Activated CD4-positive, alpha-beta T cell treated with anti-CD3 and anti-CD28 coated beads for 36 hours (primary cell): ENCODE measurements around the gene TTLL11. TPM values are rescaled to one million over a fixed set of nuclear protein-coding genes. Genes with fewer than 3 reads are reported as not detected.

Source experiments
- ATAC-seq: fragments of 200-7000 bp; cut with Tn5 transposase; one replicate; pipeline ENCODE4 v1.10.0; 2021; ENCODE audit warnings: mild to moderate bottlenecking, moderate library complexity
- CTCF ChIA-PET: fragments of 350-600 bp; sonication (Branson Sonifier 250); formaldehyde crosslinking; loops from one replicate; lab custom pipeline; 2021; ENCODE audit warnings: antibody characterized with exemption; lab: Charles Lee
- POLR2A ChIA-PET: fragments of 350-600 bp; sonication (Branson Sonifier 250); formaldehyde crosslinking; loops from one replicate; lab custom pipeline; 2021; ENCODE audit warnings: antibody characterized with exemption, inconsistent platforms; lab: Charles Lee
- DNase-seq: peaks from one replicate; pipeline ENCODE4 v3.0.0-alpha.2; 2020
- H3K27ac Mint-ChIP-seq: one replicate; pipeline ENCODE4 v1.8.0; 2021; ENCODE audit warnings: mixed read lengths
- H3K27me3 Mint-ChIP-seq: one replicate; pipeline ENCODE4 v1.8.0; 2021; ENCODE audit warnings: mixed read lengths
- H3K36me3 Mint-ChIP-seq: one replicate; pipeline ENCODE4 v1.8.0; 2021; ENCODE audit warnings: low read depth, mixed read lengths
- H3K4me1 Mint-ChIP-seq: one replicate; pipeline ENCODE4 v1.8.0; 2021; ENCODE audit warnings: mixed read lengths
- H3K4me3 Mint-ChIP-seq: one replicate; pipeline ENCODE4 v1.8.0; 2021; ENCODE audit warnings: mild to moderate bottlenecking, moderate library complexity, mixed read lengths
- H3K9me3 Mint-ChIP-seq: one replicate; pipeline ENCODE4 v1.8.0; 2021; ENCODE audit warnings: low read depth, mixed read lengths
- intact Hi-C, 2 experiments: fragments of 100-400 bp; cut with DNase I in 1 of 2; cut with micrococcal nuclease in 1 of 2; formaldehyde crosslinking; loops; one replicate each; pipeline versions ENCODE4 v1.14.2 to v1.15.1; 2022 to 2024; cut with DNase I, micrococcal nuclease
- total RNA-seq, 2 experiments: library from RNA; stranded (reverse); gene quantifications; one replicate each; pipeline ENCODE4 v1.2.3, GENCODE V29; 2021

The TTLL11 gene
- total RNA-seq, 2 experiments from 2014 or later = 1.3 to 1.8 TPM

- DNase-seq = no peak
- Mint-ChIP-seq H3K4me1 (peaks cover 13% of the 10 kb centered on the region), H3K9me3 (peaks cover under 1% of the 10 kb centered on the region), H3K27me3 (no peaks in the 10 kb centered on the region), H3K4me3 (no peak overlapping the region), H3K27ac (no peak overlapping the region), H3K36me3 (peaks cover 4% of the 10 kb centered on the region)
- ATAC-seq = no peak
- ChIA-PET CTCF (interaction anchor here (0.5 kb wide), 1 partner anchor 461 kb away, joined by 6 read pairs; no protein-coding TSS in a partner anchor), POLR2A (no interaction called here)
- intact Hi-C loops = loop anchor here in 1 of 2 experiments (10.0 kb wide), 1 partner anchor 156 kb away; no protein-coding TSS in a partner anchor
Measured at GRCh38 chr9:121838746-121839669, 254.1 kb downstream of the TTLL11 start.

- CTCF ChIA-PET = interaction anchor here (0.6 kb wide), 1 partner anchor 34 kb away, joined by 3 read pairs; no protein-coding TSS in a partner anchor
- intact Hi-C loops = loop anchor here in 1 of 2 experiments (10.0 kb wide), 1 partner anchor 157 kb away; no protein-coding TSS in a partner anchor
- no peaks in the 10 kb centered on the region for H3K27me3 Mint-ChIP-seq
- POLR2A ChIA-PET = no interaction called here
- H3K4me1 Mint-ChIP-seq = peaks cover 13% of the 10 kb centered on the region
- H3K9me3 Mint-ChIP-seq = no peaks in the 10 kb centered on the region
- H3K4me3 Mint-ChIP-seq = no peak overlapping the region
- peaks cover 4% of the 10 kb centered on the region for H3K36me3 Mint-ChIP-seq
- DNase-seq = no peak
- ATAC-seq = no peak
- no peak overlapping the region for H3K27ac Mint-ChIP-seq
Measured at GRCh38 chr9:121837113-121837961, 255.8 kb downstream of the TTLL11 start.

- ChIA-PET CTCF (no interaction called here), POLR2A (no interaction called here)
- intact Hi-C loops = loop anchor here in 1 of 2 experiments (10.0 kb wide), 1 partner anchor 158 kb away; no protein-coding TSS in a partner anchor
- no peaks in the 10 kb centered on the region for H3K9me3 Mint-ChIP-seq
- no peaks in the 10 kb centered on the region for H3K27me3 Mint-ChIP-seq
- no peak overlapping the region for H3K4me3 Mint-ChIP-seq
- DNase-seq = no peak
- peaks cover 10% of the 10 kb centered on the region for H3K4me1 Mint-ChIP-seq
- H3K36me3 Mint-ChIP-seq = peaks cover 4% of the 10 kb centered on the region
- H3K27ac Mint-ChIP-seq = no peak overlapping the region
- ATAC-seq = no peak
Measured at GRCh38 chr9:121836366-121836885, 256.7 kb downstream of the TTLL11 start.

- H3K36me3 Mint-ChIP-seq = peaks cover 1% of the 10 kb centered on the region
- H3K27me3 Mint-ChIP-seq = no peaks in the 10 kb centered on the region
- DNase-seq = no peak
- H3K4me1 Mint-ChIP-seq = peaks cover 4% of the 10 kb centered on the region
- intact Hi-C loops = loop anchor here in 1 of 2 experiments (10.0 kb wide), 1 partner anchor 159 kb away; no protein-coding TSS in a partner anchor
- ChIA-PET POLR2A (no interaction called here), CTCF (no interaction called here)
- H3K4me3 Mint-ChIP-seq = no peak overlapping the region
- no peak for ATAC-seq
- H3K9me3 Mint-ChIP-seq = no peaks in the 10 kb centered on the region
- no peak overlapping the region for H3K27ac Mint-ChIP-seq
Measured at GRCh38 chr9:121835587-121836365, 257.3 kb downstream of the TTLL11 start.

- H3K4me1 Mint-ChIP-seq = no peaks in the 10 kb centered on the region
- no peak for ATAC-seq
- H3K27me3 Mint-ChIP-seq = no peaks in the 10 kb centered on the region
- H3K9me3 Mint-ChIP-seq = no peaks in the 10 kb centered on the region
- no peaks in the 10 kb centered on the region for H3K36me3 Mint-ChIP-seq
- DNase-seq = no peak
- ChIA-PET POLR2A (no interaction called here), CTCF (interaction anchor here (1.7 kb wide), 1 partner anchor 10 kb away, joined by 4 read pairs; no protein-coding TSS in a partner anchor)
- no peak overlapping the region for H3K4me3 Mint-ChIP-seq
- no peak overlapping the region for H3K27ac Mint-ChIP-seq
- intact Hi-C loops = loop anchor here in 1 of 2 experiments (10.0 kb wide), 1 partner anchor 162 kb away; no protein-coding TSS in a partner anchor
Measured at GRCh38 chr9:121833061-121833460, 260.0 kb downstream of the TTLL11 start.

- CTCF ChIA-PET = no interaction called here
- no peaks in the 10 kb centered on the region for H3K9me3 Mint-ChIP-seq
- no peak for ATAC-seq
- no peak overlapping the region for H3K4me3 Mint-ChIP-seq
- DNase-seq = no peak
- no peaks in the 10 kb centered on the region for H3K4me1 Mint-ChIP-seq
- H3K27me3 Mint-ChIP-seq = no peaks in the 10 kb centered on the region
- intact Hi-C loops = loop anchor here in 1 of 2 experiments (10.0 kb wide), 1 partner anchor 163 kb away; no protein-coding TSS in a partner anchor
- H3K27ac Mint-ChIP-seq = no peak overlapping the region
- H3K36me3 Mint-ChIP-seq = no peaks in the 10 kb centered on the region
- POLR2A ChIA-PET = no interaction called here
Measured at GRCh38 chr9:121831869-121832268, 261.2 kb downstream of the TTLL11 start.

- DNase-seq = no peak
- no peaks in the 10 kb centered on the region for H3K4me1 Mint-ChIP-seq
- ChIA-PET CTCF (no interaction called here), POLR2A (no interaction called here)
- H3K36me3 Mint-ChIP-seq = no peaks in the 10 kb centered on the region
- H3K9me3 Mint-ChIP-seq = no peaks in the 10 kb centered on the region
- ATAC-seq = no peak
- intact Hi-C loops = loop anchor here in 1 of 2 experiments (10.0 kb wide), 1 partner anchor 164 kb away; no protein-coding TSS in a partner anchor
- no peak overlapping the region for H3K27ac Mint-ChIP-seq
- no peak overlapping the region for H3K4me3 Mint-ChIP-seq
- H3K27me3 Mint-ChIP-seq = no peaks in the 10 kb centered on the region
Measured at GRCh38 chr9:121830441-121831140, 262.5 kb downstream of the TTLL11 start.

GRCh38 chr9:121827251-121827967, 265.7 kb downstream of the TTLL11 start:
- H3K9me3 Mint-ChIP-seq = no peaks in the 10 kb centered on the region
- no peak for DNase-seq
- no peak overlapping the region for H3K4me3 Mint-ChIP-seq
- no peaks in the 10 kb centered on the region for H3K36me3 Mint-ChIP-seq
- no peaks in the 10 kb centered on the region for H3K27me3 Mint-ChIP-seq
- H3K27ac Mint-ChIP-seq = no peak overlapping the region
- intact Hi-C loops = no loop called here
- ChIA-PET CTCF (interaction anchor here (0.6 kb wide), 1 partner anchor 41 kb away, joined by 4 read pairs; no protein-coding TSS in a partner anchor), POLR2A (no interaction called here)
- no peaks in the 10 kb centered on the region for H3K4me1 Mint-ChIP-seq
- ATAC-seq = no peak

- ChIA-PET POLR2A (no interaction called here), CTCF (no interaction called here)
- peaks cover 2% of the 10 kb centered on the region for H3K36me3 Mint-ChIP-seq
- DNase-seq = no peak
- no peaks in the 10 kb centered on the region for H3K9me3 Mint-ChIP-seq
- no peak overlapping the region for H3K4me3 Mint-ChIP-seq
- no peak overlapping the region for H3K27ac Mint-ChIP-seq
- H3K4me1 Mint-ChIP-seq = no peaks in the 10 kb centered on the region
- ATAC-seq = no peak
- H3K27me3 Mint-ChIP-seq = no peaks in the 10 kb centered on the region
- intact Hi-C loops = no loop called here
Measured at GRCh38 chr9:121826711-121827110, 266.4 kb downstream of the TTLL11 start.
